Measurements from ENCODE around the gene BCAN. TPM values are rescaled to one million over a fixed set of nuclear protein-coding genes. Genes with fewer than 3 reads are reported as not detected.

BCAN gene
- total RNA-seq, 2 experiments from 2014 or later, result not detected

- H3K4me3 Mint-ChIP-seq, result no peak overlapping the region
- peaks cover 3% of the 10 kb centered on the region for H3K27me3 Mint-ChIP-seq
- H3K27ac Mint-ChIP-seq, result no peak overlapping the region
- H3K4me1 Mint-ChIP-seq (ENCODE audit: low read depth), result peaks cover 21% of the 10 kb centered on the region
- ChIA-PET CTCF (interaction anchor here (0.7 to 2.0 kb wide), 8 partner anchors 12 to 184 kb away, joined by 3 to 10 read pairs (median 4); partner anchors contain the start of genes CRABP2 and NES), POLR2A (interaction anchor here (0.6 kb wide), 1 partner anchor 57 kb away, joined by 3 read pairs; no protein-coding TSS in a partner anchor)
- TF ChIP-seq CTCF (IDR thresholded peaks at IDR 0.05), result no peak
- DNase-seq (no peak), ATAC-seq (no peak)
- no peaks in the 10 kb centered on the region for H3K9me3 Mint-ChIP-seq
- H3K36me3 Mint-ChIP-seq (ENCODE audit: low read depth), result no peaks in the 10 kb centered on the region
- intact Hi-C loops (cut with micrococcal nuclease), result no loop called here
These were observed 23.0 kb downstream of the BCAN start for GRCh38 chr1:156664767-156665411.

- intact Hi-C loops (cut with micrococcal nuclease), result no loop called here
- Mint-ChIP-seq H3K27ac (no peak overlapping the region), H3K36me3 (ENCODE audit: low read depth) (no peaks in the 10 kb centered on the region), H3K9me3 (no peaks in the 10 kb centered on the region), H3K4me3 (no peak overlapping the region), H3K27me3 (peaks cover 3% of the 10 kb centered on the region), H3K4me1 (ENCODE audit: low read depth) (peaks cover 16% of the 10 kb centered on the region)
- no peak for ATAC-seq
- TF ChIP-seq CTCF (IDR thresholded peaks at IDR 0.05), result no peak
- CTCF ChIA-PET, result interaction anchor here (0.7 to 2.0 kb wide), 7 partner anchors 11 to 60 kb away, joined by 3 to 10 read pairs (median 5); partner anchors contain the start of genes CRABP2 and NES
- no peak for DNase-seq
- POLR2A ChIA-PET, result no interaction called here
These were observed 23.6 kb downstream of the BCAN start for GRCh38 chr1:156665539-156665938.

GRCh38 chr1:156666862-156667609 lies 25.1 kb downstream of the BCAN start:
- CTCF ChIA-PET, result interaction anchor here (0.6 to 1.2 kb wide), 2 partner anchors 10 to 11 kb away, joined by 3 read pairs; partner anchors contain the start of gene NES
- H3K9me3 Mint-ChIP-seq, result no peaks in the 10 kb centered on the region
- no peak overlapping the region for H3K4me3 Mint-ChIP-seq
- no peaks in the 10 kb centered on the region for H3K36me3 Mint-ChIP-seq (ENCODE audit: low read depth)
- POLR2A ChIA-PET, result no interaction called here
- no peak for TF ChIP-seq CTCF (IDR thresholded peaks at IDR 0.05)
- no peak overlapping the region for H3K27ac Mint-ChIP-seq
- H3K4me1 Mint-ChIP-seq (ENCODE audit: low read depth), result peaks cover 5% of the 10 kb centered on the region
- peaks cover 5% of the 10 kb centered on the region for H3K27me3 Mint-ChIP-seq
- intact Hi-C loops (cut with micrococcal nuclease), result no loop called here
- DNase-seq, result no peak
- no peak for ATAC-seq

GRCh38 chr1:156667610-156667967 lies 25.7 kb downstream of the BCAN start:
- H3K9me3 Mint-ChIP-seq, result no peaks in the 10 kb centered on the region
- no peaks in the 10 kb centered on the region for H3K36me3 Mint-ChIP-seq (ENCODE audit: low read depth)
- ATAC-seq (no peak), DNase-seq (no peak)
- H3K27ac Mint-ChIP-seq, result no peak overlapping the region
- intact Hi-C loops (cut with micrococcal nuclease), result no loop called here
- ChIA-PET CTCF (interaction anchor here (0.6 to 1.9 kb wide), 4 partner anchors 8 to 22 kb away, joined by 3 to 4 read pairs (median 4); partner anchors contain the start of gene NES), POLR2A (interaction anchor here (0.6 kb wide), 1 partner anchor 363 kb away, joined by 4 read pairs; no protein-coding TSS in a partner anchor)
- no peak overlapping the region for H3K4me3 Mint-ChIP-seq
- no peak for TF ChIP-seq CTCF (IDR thresholded peaks at IDR 0.05)
- peaks cover 3% of the 10 kb centered on the region for H3K4me1 Mint-ChIP-seq (ENCODE audit: low read depth)
- H3K27me3 Mint-ChIP-seq, result peaks cover 5% of the 10 kb centered on the region

Data from activated CD8-positive, alpha-beta T cell treated with anti-CD3 and anti-CD28 coated beads for 36 hours (primary cell).